Effector CD4-positive, alpha-beta T cell (primary cell): ENCODE measurements around the gene CYBC1.

ENCODE experiments used
- DNase-seq: peaks from one replicate; pipeline ENCODE4 v3.0.0-alpha.2; 2020

The CYBC1 gene

DNA sequence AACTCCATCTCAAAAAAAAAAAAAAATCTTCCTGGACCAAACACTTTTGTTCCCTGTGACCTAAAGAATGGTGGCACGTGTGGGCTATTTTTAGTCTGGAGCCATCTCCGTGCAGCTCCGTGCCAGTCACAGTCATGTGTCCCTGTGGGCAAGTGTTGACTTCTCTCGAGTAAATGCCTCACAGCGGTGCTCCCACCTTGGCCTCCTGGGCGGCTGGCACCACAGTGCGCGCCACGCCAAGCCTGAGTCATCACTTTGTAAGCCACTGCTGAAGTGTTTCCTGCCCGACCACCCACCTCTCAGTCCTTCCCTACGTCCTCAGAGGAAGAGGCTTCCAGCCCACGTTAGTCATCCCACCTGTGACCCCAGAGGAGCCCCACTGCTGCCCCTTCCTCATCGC is 43.3 kb downstream of the CYBC1 start:
- DNase-seq, result no peak

DNA sequence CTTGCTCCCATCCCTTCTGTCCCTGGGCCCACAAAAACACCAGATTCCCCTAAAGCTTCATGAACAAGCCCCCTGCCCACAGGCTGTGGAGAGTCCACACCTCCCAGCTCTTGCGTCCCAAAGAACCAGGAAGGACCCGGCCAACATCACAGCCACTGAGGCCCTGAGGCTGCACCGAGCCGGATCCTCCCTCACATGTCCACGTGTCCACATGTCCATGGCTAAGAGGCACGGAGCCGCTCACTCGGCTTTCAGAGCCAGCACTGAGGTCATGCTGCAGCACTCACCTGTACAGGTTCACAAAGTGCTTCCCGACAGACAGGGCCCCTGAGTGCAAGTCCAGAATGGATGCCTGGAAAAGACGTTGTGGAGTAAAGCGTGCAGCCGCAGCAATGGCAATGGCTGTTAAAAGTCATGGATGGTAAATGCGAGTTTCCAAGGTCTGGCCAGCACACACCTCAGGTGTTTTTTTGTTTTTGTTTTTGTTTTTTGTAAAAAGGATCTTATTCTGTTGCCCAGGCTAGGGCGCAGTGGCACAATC is 44.4 kb downstream of the CYBC1 start:
- DNase-seq, result no peak

DNA sequence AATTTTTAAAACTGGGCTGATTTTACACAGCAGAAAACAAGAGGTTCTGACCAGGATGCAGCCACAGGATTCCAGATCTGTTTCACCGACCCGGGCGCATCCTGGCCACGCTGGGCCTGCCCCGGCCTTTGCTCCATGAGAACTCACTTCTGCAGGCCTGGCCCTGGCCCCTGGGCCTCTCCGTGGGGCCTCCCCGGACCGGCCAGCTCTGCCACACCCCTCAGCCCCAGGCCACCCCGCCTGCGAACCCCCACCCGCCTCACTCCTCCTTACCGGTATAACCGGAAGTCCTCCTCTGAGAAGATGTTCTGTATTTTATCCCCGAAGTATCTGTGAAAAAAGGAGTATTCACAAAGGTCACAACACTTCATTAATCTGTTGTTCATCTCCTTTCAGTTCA is 45.5 kb downstream of the CYBC1 start:
- no peak for DNase-seq

DNA sequence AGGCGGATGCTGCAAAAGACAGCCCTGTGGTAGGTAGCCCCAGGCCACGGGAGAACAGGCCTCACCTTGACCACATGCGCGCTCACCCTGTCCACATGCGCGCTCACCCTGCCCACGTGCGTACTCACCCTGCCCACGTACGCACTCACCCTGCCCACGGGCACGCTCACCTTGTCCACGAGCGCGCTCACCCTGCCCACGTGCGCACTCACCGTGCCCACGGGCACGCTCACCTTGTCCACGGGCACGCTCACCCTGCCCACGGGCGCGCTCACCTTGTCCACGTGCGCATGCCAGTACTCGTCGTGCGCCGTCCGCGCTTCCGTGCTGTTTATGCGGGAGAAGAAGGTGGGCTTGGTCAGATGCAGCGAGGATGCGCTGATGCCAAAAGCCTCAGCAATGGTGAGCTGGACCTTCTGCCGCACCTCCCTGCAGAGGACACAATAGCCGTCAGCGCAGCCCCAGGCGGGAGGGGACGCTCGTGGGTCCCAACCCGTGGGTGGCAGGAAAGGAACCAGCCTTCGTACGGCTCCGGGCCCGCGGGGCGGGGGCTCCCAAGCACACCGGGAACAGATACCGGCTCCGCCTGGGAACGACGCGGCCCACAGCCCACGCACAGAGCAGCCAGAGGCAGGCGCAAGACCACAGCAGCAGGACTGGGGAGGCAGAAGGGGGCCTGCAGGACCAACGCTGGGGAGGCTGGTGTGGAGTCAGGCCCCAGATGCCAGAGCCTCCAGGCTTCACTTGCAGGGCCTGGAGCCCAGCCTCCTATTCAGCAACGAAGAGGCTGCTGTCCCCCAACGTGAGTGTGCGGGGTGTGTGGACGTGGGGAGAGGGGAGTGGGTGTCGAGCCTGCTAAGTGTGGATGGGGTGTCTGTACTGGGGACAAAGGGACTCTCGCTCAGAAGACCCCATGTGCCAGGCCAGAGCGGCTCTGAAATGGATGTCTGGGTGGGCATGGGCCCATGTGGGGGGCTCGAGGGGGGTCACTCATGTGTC is 46.6 kb downstream of the CYBC1 start:
- no peak for DNase-seq

DNA sequence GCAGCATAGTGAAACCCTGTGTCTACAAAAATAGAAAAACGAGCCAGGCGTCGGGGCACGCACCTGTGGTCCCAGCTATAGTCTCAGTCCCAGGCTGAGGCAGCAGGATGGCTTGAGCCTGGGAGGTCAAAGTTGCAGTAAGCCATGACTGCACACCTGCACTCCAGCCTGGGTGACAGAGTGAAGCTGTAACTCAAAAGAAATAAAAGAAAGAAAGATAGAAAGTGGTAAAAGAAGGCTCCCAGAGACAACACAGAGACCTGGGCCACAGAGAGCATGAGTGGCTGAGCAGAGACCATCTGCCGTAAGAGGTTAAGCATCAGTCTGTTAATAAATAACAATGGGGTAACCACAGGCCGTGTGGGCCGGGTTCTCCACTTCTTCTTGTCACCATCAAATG is 47.7 kb downstream of the CYBC1 start:
- DNase-seq, result no peak

DNA sequence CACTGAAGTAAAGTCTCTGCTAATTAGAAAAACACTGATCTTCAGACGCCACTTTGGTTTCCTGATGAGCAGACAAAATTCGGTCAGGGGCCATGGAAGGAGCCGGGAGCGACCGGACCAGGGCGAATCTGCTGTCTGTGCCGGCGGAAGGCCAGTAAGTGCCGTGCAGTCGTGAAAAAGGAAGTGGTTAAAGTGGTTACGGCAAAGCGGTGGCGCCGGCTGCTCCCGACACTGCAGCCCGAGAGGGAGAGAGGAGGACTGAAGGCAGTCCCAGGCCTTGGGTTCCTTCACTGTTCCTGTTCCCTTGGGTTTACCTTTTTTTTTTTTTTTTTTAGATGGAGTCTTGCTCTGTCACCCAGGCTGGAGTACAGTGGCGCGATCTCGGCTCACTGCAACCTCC is 49.7 kb downstream of the CYBC1 start:
- peak; percentile 18 for DNase-seq

DNA sequence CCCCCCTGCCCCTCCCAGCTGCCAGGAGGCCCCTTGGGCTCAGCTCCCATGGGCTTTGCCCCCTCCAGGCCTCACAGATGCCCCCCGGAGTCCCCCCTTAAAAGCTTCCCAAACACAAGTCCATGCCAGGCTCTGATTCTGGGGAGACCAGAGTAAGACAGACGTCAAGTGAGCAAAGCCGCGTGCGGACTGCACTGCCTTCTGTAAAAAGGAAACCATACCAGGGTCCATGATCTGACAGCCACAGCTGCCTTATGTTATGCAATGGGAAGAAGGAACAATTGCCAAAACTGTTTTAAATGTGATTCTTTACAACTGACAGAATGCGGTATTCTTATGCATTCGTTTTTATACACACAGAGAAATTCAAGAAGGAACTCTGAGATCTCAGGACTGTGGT is 50.3 kb downstream of the CYBC1 start:
- DNase-seq, result no peak

DNA sequence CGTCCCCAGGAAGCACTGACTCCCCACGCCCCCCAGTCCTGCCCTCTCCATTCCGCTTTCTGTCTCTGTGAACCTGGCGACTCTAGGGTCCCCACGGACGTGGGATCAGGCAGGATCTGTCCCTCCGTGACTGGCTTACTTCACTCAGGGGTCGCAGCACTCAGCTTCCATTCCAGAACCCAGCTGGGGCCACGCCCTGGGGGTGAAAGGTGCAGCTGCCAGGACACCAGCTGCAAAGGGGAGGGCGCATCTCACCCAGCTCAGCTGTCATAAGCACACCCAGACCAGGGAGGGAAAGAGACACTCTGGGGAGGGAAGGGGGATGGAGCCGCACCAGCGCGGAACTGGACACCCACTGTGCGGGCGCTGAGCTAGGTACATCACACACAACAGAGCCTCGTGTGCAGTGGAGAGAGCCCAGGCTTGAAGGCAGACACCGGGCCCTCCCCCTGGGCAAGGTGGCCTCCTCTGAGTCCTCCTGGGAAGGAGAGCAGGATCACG is 50.9 kb downstream of the CYBC1 start:
- no peak for DNase-seq

DNA sequence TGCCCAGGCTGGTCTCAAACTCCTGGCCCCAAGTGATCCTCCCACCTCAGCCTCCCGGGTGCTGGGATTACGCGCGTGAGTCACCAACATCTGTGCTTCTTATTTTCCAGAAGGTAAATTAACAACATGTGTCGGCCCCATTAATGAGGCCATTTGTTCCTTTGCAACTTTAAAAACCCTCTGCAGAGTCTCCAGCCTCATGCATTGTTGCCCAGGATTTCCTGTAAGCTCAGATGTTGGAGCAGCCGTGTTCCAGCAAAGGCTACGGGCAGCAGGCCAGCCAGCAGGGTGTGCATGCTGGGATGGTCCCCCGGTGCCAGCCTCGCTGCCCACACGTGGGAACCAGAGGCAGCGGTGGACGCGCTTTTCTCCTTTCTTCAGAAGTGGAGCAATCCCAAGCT is 51.5 kb downstream of the CYBC1 start:
- no peak for DNase-seq

DNA sequence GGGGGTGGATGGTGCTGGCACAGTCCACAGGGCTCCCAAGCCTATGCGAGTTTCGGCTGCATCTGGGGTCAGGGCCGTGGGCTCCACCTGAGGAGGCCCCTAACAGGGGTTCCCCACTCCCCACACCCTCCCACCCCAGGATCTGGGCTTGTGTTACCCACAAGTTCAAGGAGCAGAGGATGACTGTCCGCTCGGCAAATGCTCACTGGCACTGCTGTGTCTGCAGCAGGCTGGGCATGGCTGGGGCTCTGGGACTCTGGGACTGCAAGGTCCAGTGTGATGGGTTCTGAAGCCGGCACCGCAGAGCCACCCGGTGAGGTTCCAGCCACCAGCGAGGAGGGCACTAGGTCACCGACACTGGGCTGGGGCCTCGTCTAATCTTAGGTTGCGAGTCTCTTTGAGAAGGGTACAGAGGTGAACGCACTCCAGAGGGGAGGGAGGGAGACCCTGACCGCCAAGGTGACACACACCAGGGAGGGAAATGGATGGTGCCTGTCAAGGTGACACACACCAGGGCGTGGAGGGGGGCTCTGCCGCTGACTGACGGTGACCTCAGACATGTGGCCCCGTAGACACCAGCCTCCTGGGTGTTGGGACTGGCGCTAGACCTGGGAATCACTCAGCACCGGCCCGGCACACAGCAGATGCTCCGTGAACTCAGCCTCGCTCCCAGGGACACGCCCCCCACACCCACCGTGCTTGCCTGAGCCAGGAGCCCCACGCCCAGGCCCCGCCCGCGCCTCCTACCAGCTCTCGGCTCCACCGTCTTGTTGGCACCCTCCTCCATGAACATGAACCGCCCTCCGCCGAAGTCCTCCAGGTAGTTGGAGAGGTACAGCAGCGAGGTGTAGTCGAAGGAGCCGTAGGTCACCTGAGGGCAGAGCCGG is 52.9 kb downstream of the CYBC1 start:
- no peak for DNase-seq

DNA sequence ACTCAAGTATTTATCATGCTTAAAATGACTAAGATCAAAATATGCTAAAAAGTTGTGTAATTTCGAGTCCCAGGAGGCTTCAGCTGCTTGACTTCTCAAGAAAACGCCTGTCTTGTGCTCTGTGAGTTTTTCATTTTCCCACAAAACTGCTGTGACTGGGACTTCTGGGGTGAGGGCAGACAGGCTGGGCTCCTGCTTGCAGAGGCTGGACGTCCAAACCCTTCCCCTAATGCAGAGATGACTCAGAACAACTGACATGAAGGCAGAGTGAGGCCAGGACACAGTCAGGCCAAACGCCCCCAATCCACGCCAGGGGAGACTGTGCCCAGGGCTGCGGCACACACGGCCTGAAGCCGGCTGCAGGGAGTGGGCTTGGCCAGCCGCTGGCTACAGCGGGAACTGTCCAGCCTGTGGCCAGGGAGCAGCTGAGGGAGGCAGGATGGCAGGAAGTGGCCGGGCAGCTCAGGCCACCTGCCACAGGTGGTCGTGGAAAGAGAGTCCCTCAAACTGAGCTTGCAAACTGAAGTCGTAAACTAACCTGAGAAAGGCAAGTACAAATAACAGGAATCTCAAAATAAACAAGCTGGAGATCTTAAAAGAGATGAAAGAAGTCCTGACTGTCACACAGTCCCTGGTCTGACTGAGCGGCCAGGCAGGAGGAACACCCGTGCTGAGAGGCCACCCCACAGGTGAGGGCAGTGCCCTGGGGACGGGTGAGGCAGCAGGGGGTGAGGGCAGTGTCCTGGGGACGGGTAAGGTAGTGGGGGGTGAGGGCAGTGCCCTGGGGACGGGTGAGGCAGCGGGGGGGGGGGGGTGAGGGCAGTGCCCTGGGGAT is 53.7 kb downstream of the CYBC1 start:
- DNase-seq, result no peak

DNA sequence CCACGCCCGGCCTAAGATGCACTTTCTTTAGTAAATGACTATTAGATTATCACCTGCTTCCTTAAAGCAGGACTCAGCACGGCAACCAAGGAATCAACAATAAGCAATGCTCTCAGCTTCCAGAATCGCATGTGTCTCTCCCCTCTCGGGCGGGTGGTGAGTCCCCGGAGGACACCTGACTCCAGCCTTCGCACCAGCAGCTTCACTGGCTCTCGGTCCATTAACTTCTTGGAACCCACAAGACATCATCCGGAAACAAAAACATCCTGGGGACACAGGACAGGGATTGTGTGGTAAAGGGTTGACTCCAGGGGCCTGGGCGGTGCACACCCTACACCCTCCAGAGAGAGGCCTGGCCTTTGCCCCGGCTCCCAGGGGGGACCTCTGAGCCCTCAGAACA is 56.3 kb downstream of the CYBC1 start:
- DNase-seq, result no peak

DNA sequence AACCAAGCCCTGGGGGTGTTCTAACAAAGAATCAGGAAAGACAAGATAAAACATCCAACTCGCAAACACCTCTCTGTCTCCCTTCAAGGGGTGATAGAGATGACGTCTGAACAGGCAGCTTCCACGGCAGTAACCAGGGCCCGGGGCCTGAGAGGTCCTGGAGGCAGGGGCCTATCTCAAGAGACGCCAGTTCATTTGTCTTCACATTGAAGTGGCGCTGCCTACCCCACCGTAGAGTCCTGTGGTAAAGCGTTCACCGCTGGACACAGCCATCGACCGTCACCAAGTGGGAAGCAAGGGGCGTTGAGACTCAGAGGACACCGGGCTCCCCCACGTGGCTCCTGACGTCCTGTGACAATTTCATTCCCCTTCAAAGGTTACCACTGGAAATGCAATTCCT is 57.6 kb downstream of the CYBC1 start:
- DNase-seq, result no peak
